Daoy (cell line): ENCODE measurements around the gene C1QTNF9B. TPM values are rescaled to one million over a fixed set of nuclear protein-coding genes. Genes with fewer than 3 reads are reported as not detected.

ENCODE experiments used
- DNase-seq: peaks from one replicate; pipeline ENCODE4 v3.0.0-alpha.2; 2015; ENCODE audit warnings: low read depth
- total RNA-seq: library from RNA; depleted of rRNA; stranded (reverse); fragments of >200 nt; shearing (Covaris generic); gene quantifications from 2 replicates; pipeline ENCODE4 v1.2.3, GENCODE V29; 2014; rRNA removed

Gene C1QTNF9B
- total RNA-seq, 1 experiment from 2014 or later, result not detected

GRCh38 chr13:23859455-23859854, 37.8 kb downstream of the C1QTNF9B start:
- no peak for DNase-seq

GRCh38 chr13:23858546-23858945, 38.8 kb downstream of the C1QTNF9B start:
- DNase-seq, result no peak

GRCh38 chr13:23856008-23856750, 41.1 kb downstream of the C1QTNF9B start:
- no peak for DNase-seq

GRCh38 chr13:23855360-23855759, 41.9 kb downstream of the C1QTNF9B start:
- no peak for DNase-seq

GRCh38 chr13:23852351-23852750, 45.0 kb downstream of the C1QTNF9B start:
- no peak for DNase-seq

- no peak for DNase-seq
These were observed 46.2 kb downstream of the C1QTNF9B start for GRCh38 chr13:23851106-23851505.

GRCh38 chr13:23850134-23850533, 47.2 kb downstream of the C1QTNF9B start:
- DNase-seq, result no peak

GRCh38 chr13:23849670-23850069, 47.6 kb downstream of the C1QTNF9B start:
- no peak for DNase-seq

GRCh38 chr13:23848646-23849141, 48.6 kb downstream of the C1QTNF9B start:
- DNase-seq, result no peak

GRCh38 chr13:23848019-23848418, 49.3 kb downstream of the C1QTNF9B start:
- no peak for DNase-seq

- DNase-seq, result no peak
These were observed 49.8 kb downstream of the C1QTNF9B start for GRCh38 chr13:23847497-23847896.

GRCh38 chr13:23845105-23845725, 52.1 kb downstream of the C1QTNF9B start:
- no peak for DNase-seq

- no peak for DNase-seq
These were observed 53.2 kb downstream of the C1QTNF9B start for GRCh38 chr13:23844132-23844531.

GRCh38 chr13:23843436-23843835, 53.9 kb downstream of the C1QTNF9B start:
- no peak for DNase-seq

GRCh38 chr13:23842406-23842805, 54.9 kb downstream of the C1QTNF9B start:
- no peak for DNase-seq

Other genes with a start within 250 kb of the C1QTNF9B start
- gene MIPEP, start 8.1 kb downstream of the C1QTNF9B start, total RNA-seq, result 15.5 and 22.9 TPM in 2 replicates